Brain pericyte (primary cell): ENCODE data around the gene HSFX4.
A peak's percentile ranks its signal among the peaks of the same experiment; 100 is the strongest.
"Not testable (repeated sequence)": the region's sequence is repeated elsewhere in the genome, so short reads cannot be mapped to it uniquely, and the experiment has no call there.

Source experiments
- DNase-seq: peaks from one replicate; pipeline ENCODE4 v3.0.0-alpha.2; 2012; ENCODE audit warnings: low read depth, low spot score

The HSFX4 gene

GRCh38 chrX:149937871-149938426 lies 8.6 kb downstream of the HSFX4 start:
- no peak for DNase-seq

- DNase-seq, result peak; percentile 98
These were observed 9.1 kb downstream of the HSFX4 start, which contains the start of gene EOLA2 for GRCh38 chrX:149938427-149938880. Gene EOLA2, minus strand, starts transcription at chrX:149938491. Its CDS starts 4,617 bp downstream, at chrX:149933874.

- DNase-seq, result peak; percentile 74
These were observed 9.7 kb downstream of the HSFX4 start for GRCh38 chrX:149938881-149939654.

GRCh38 chrX:149939655-149939904 lies 10.2 kb downstream of the HSFX4 start:
- DNase-seq, result no peak

- DNase-seq, result peak; percentile 94
These were observed 10.7 kb downstream of the HSFX4 start for GRCh38 chrX:149939905-149940673.

- DNase-seq, result not testable (repeated sequence)
These were observed 11.3 kb downstream of the HSFX4 start for GRCh38 chrX:149940674-149941024.

GRCh38 chrX:149945087-149945670 lies 15.8 kb downstream of the HSFX4 start:
- not testable (repeated sequence) for DNase-seq

- not testable (repeated sequence) for DNase-seq
These were observed 16.4 kb downstream of the HSFX4 start for GRCh38 chrX:149945820-149946219.

GRCh38 chrX:149946932-149947331 lies 17.6 kb downstream of the HSFX4 start:
- DNase-seq, result not testable (repeated sequence)

GRCh38 chrX:149948016-149948415 lies 18.6 kb downstream of the HSFX4 start:
- no peak for DNase-seq

- no peak for DNase-seq
These were observed 20.5 kb downstream of the HSFX4 start for GRCh38 chrX:149949743-149950436.

GRCh38 chrX:149950681-149951080 lies 21.3 kb downstream of the HSFX4 start:
- DNase-seq, result no peak

- DNase-seq, result no peak
These were observed 32.2 kb downstream of the HSFX4 start for GRCh38 chrX:149961572-149961971.

- DNase-seq, result no peak
These were observed 32.6 kb downstream of the HSFX4 start for GRCh38 chrX:149962010-149962409.

GRCh38 chrX:149962859-149963757 lies 33.7 kb downstream of the HSFX4 start:
- peak; percentile 17 for DNase-seq

GRCh38 chrX:149979126-149979644 lies 49.8 kb downstream of the HSFX4 start:
- DNase-seq, result no peak
